ENCODE data around the gene AQP3. TPM values are rescaled to one million over a fixed set of nuclear protein-coding genes. Genes with fewer than 3 reads are reported as not detected.
A peak's percentile ranks its signal among the peaks of the same experiment; 100 is the strongest.

Gene AQP3
- total and polyA plus RNA-seq, 2 of the 13 experiments (the other 11 are each of a cell fraction or from before 2014, with no cell fraction given), result 1.4 to 5.5 TPM

GRCh38 chr9:33415501-33416038 is 31.8 kb downstream of the AQP3 start (continued):
- no peak for TF ChIP-seq ZBTB40 (IDR thresholded peaks at IDR 0.05)
- TF ChIP-seq ZBTB40 (CRISPR knock-in tag; IDR thresholded peaks at IDR 0.05), result peak; percentile 88
- no peak for TF ChIP-seq RFX1 (IDR thresholded peaks at IDR 0.05)
- TF ChIP-seq ZNF281 (CRISPR knock-in tag; IDR thresholded peaks at IDR 0.05; ENCODE audit: borderline replicate concordance), result peak; percentile 99
- TF ChIP-seq WIZ (CRISPR knock-in tag; IDR thresholded peaks at IDR 0.05), result peak; percentile 60; the same call in 1 of the 2 replicates
- TF ChIP-seq ZBTB2 (CRISPR knock-in tag; IDR thresholded peaks at IDR 0.05; ENCODE audit: low read depth), result peak; percentile 72; the same call in 1 of the 2 replicates
- peak; percentile 91 for TF ChIP-seq HOXD1 (CRISPR knock-in tag; IDR thresholded peaks at IDR 0.05)
- no peak for TF ChIP-seq KLF15 (CRISPR knock-in tag; IDR thresholded peaks at IDR 0.05; ENCODE audit: borderline replicate concordance)
- TF ChIP-seq MAZ (IDR thresholded peaks at IDR 0.05; ENCODE audit: borderline replicate concordance, low read depth, low read length), result peak; percentile 69; the same call in 1 of the 2 replicates
- TF ChIP-seq MAZ (CRISPR knock-in tag; IDR thresholded peaks at IDR 0.05; ENCODE audit: low read depth), result peak; percentile 78; the same call in 1 of the 2 replicates
- no peak for TF ChIP-seq ZFAT (CRISPR knock-in tag; conservative IDR thresholded peaks at IDR 0.05)
- TF ChIP-seq ZNF841 (CRISPR knock-in tag; IDR thresholded peaks at IDR 0.05; ENCODE audit: borderline replicate concordance), result peak; percentile 61; the same call in 1 of the 2 replicates
- TF ChIP-seq ZMAT3 (CRISPR knock-in tag; conservative IDR thresholded peaks at IDR 0.05), result peak; percentile 69; the same call in 1 of the 2 replicates

Measured in HepG2 (cell line).